Gastrocnemius medialis (tissue), 4 donors: Measurements from ENCODE around the gene RBMS3.

Experiments used
- POLR2A ChIP-seq, 2 donors: fragments of 450-650 bp; IDR thresholded peaks; one replicate each; pipeline ENCODE4 v1.6.1; 2017; ENCODE audit warnings: antibody characterized with exemption in 2 of 2, mild to moderate bottlenecking in 2 of 2, moderate library complexity in 2 of 2
- TF ChIP-seq, protein P1 (sequence below), 5 experiments: fragments of 450-650 bp in 3 of 5; fragments of 200-600 bp in 2 of 5; sonication (generic) in 2 of 5; IDR thresholded peaks in 4 of 5; conservative IDR thresholded peaks in 1 of 5; 1 replicate in 4 of 5; 2 replicates in 1 of 5; pipeline ENCODE4 v1.5.1; 2016 to 2019; ENCODE audit warnings: antibody characterized with exemption in 5 of 5, mild to moderate bottlenecking in 3 of 5, moderate library complexity in 3 of 5

DNA sequence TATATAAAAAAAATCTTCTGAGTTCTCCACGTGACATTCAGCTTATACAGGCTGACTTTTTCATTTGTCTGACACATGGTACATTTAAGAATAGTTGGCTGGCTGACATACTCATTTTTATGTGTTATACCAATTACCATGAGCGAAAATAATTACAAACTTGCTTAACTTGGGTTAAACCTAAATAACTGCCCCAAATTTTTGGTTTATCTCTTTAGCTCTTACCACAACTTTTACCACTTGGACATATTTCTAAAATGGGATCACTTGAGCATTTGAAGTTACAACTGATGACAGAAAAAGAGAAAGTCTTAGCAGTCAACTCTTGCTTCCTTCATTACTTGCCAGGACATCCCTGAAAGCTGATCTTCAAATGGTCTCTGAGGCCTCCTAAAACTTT, 618.1 kb downstream of the RBMS3 start:
- TF ChIP-seq, protein P1, sequence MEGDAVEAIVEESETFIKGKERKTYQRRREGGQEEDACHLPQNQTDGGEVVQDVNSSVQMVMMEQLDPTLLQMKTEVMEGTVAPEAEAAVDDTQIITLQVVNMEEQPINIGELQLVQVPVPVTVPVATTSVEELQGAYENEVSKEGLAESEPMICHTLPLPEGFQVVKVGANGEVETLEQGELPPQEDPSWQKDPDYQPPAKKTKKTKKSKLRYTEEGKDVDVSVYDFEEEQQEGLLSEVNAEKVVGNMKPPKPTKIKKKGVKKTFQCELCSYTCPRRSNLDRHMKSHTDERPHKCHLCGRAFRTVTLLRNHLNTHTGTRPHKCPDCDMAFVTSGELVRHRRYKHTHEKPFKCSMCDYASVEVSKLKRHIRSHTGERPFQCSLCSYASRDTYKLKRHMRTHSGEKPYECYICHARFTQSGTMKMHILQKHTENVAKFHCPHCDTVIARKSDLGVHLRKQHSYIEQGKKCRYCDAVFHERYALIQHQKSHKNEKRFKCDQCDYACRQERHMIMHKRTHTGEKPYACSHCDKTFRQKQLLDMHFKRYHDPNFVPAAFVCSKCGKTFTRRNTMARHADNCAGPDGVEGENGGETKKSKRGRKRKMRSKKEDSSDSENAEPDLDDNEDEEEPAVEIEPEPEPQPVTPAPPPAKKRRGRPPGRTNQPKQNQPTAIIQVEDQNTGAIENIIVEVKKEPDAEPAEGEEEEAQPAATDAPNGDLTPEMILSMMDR (IDR thresholded peaks at IDR 0.05 in 4 of 5, conservative IDR thresholded peaks at IDR 0.05 in 1 of 5), result no peak
- TF ChIP-seq POLR2A (IDR thresholded peaks at IDR 0.05), result no peak
